GM23338 (cell line): ENCODE measurements around the gene SDHAF2. TPM values are rescaled to one million over a fixed set of nuclear protein-coding genes. Genes with fewer than 3 reads are reported as not detected.

Experiments used
- EZH2 ChIP-seq: fragments of 200-600 bp; sonication (generic); IDR thresholded peaks from one replicate; pipeline ENCODE4 v1.8.0; 2017; ENCODE audit warnings: antibody characterized with exemption, mild to moderate bottlenecking, low read depth; ENCODE audit not compliant: unreplicated experiment
- JUNB ChIP-seq: IDR thresholded peaks from one replicate; pipeline ENCODE4 v1.6.1; 2016; ENCODE audit warnings: antibody characterized with exemption; ENCODE audit not compliant: unreplicated experiment
- NANOG ChIP-seq: IDR thresholded peaks from 2 replicates; pipeline ENCODE4 v1.6.1; 2016; ENCODE audit warnings: antibody characterized with exemption, borderline replicate concordance
- REST ChIP-seq: IDR thresholded peaks from one replicate; pipeline ENCODE4 v1.6.1; 2018; ENCODE audit warnings: antibody characterized with exemption; ENCODE audit not compliant: unreplicated experiment
- STAT1 ChIP-seq: IDR thresholded peaks from one replicate; pipeline ENCODE4 v1.6.1; 2016; ENCODE audit warnings: antibody characterized with exemption; ENCODE audit not compliant: unreplicated experiment
- ZNF114 ChIP-seq: fragments of 250-450 bp; sonication (Bioruptor Pico); IDR thresholded peaks from 2 replicates; pipeline ENCODE4 v1.5.0; 2020; ENCODE audit warnings: mild to moderate bottlenecking, moderate library complexity
- ZNF331 ChIP-seq: fragments of 250-450 bp; sonication (Bioruptor Pico); IDR thresholded peaks from 2 replicates; pipeline ENCODE4 v1.5.0; 2020; ENCODE audit warnings: low read depth, mild to moderate bottlenecking, moderate library complexity
- polyA plus RNA-seq: library from polyadenylated mRNA; unstranded; fragments of >200 nt; fragmentation: Nextera tagmentation; extraction: Ambion mirVana; gene quantifications from 2 replicates; pipeline ENCODE4 v1.2.1, GENCODE V29; 2016
- total RNA-seq: library from RNA; depleted of rRNA; stranded (reverse); fragments of >200 nt; shearing (Covaris generic); gene quantifications from 2 replicates; pipeline ENCODE4 v1.2.3, GENCODE V29; 2014
- TF ChIP-seq, protein P1 (sequence below): fragments of 250-450 bp; sonication (Bioruptor Pico); IDR thresholded peaks from 2 replicates; pipeline ENCODE4 v1.5.0; 2020; ENCODE audit warnings: mild to moderate bottlenecking, moderate library complexity

Gene SDHAF2
- total and polyA plus RNA-seq, 2 experiments from 2014 or later: 53.8 to 57.0 TPM

- TF ChIP-seq, protein P1, sequence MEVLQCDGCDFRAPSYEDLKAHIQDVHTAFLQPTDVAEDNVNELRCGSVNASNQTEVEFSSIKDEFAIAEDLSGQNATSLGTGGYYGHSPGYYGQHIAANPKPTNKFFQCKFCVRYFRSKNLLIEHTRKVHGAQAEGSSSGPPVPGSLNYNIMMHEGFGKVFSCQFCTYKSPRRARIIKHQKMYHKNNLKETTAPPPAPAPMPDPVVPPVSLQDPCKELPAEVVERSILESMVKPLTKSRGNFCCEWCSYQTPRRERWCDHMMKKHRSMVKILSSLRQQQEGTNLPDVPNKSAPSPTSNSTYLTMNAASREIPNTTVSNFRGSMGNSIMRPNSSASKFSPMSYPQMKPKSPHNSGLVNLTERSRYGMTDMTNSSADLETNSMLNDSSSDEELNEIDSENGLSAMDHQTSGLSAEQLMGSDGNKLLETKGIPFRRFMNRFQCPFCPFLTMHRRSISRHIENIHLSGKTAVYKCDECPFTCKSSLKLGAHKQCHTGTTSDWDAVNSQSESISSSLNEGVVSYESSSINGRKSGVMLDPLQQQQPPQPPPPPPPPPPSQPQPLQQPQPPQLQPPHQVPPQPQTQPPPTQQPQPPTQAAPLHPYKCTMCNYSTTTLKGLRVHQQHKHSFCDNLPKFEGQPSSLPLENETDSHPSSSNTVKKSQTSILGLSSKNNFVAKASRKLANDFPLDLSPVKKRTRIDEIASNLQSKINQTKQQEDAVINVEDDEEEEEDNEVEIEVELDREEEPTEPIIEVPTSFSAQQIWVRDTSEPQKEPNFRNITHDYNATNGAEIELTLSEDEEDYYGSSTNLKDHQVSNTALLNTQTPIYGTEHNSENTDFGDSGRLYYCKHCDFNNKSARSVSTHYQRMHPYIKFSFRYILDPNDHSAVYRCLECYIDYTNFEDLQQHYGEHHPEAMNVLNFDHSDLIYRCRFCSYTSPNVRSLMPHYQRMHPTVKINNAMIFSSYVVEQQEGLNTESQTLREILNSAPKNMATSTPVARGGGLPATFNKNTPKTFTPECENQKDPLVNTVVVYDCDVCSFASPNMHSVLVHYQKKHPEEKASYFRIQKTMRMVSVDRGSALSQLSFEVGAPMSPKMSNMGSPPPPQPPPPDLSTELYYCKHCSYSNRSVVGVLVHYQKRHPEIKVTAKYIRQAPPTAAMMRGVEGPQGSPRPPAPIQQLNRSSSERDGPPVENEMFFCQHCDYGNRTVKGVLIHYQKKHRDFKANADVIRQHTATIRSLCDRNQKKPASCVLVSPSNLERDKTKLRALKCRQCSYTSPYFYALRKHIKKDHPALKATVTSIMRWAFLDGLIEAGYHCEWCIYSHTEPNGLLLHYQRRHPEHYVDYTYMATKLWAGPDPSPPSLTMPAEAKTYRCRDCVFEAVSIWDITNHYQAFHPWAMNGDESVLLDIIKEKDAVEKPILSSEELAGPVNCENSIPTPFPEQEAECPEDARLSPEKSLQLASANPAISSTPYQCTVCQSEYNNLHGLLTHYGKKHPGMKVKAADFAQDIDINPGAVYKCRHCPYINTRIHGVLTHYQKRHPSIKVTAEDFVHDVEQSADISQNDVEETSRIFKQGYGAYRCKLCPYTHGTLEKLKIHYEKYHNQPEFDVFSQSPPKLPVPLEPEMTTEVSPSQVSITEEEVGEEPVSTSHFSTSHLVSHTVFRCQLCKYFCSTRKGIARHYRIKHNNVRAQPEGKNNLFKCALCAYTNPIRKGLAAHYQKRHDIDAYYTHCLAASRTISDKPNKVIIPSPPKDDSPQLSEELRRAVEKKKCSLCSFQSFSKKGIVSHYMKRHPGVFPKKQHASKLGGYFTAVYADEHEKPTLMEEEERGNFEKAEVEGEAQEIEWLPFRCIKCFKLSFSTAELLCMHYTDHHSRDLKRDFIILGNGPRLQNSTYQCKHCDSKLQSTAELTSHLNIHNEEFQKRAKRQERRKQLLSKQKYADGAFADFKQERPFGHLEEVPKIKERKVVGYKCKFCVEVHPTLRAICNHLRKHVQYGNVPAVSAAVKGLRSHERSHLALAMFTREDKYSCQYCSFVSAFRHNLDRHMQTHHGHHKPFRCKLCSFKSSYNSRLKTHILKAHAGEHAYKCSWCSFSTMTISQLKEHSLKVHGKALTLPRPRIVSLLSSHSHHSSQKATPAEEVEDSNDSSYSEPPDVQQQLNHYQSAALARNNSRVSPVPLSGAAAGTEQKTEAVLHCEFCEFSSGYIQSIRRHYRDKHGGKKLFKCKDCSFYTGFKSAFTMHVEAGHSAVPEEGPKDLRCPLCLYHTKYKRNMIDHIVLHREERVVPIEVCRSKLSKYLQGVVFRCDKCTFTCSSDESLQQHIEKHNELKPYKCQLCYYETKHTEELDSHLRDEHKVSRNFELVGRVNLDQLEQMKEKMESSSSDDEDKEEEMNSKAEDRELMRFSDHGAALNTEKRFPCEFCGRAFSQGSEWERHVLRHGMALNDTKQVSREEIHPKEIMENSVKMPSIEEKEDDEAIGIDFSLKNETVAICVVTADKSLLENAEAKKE (CRISPR knock-in tag): no peak
- no peak for TF ChIP-seq EZH2
- TF ChIP-seq REST: no peak
- TF ChIP-seq STAT1: no peak
- TF ChIP-seq ZNF114 (CRISPR knock-in tag): no peak
- no peak for TF ChIP-seq JUNB
- TF ChIP-seq ZNF331 (CRISPR knock-in tag): no peak
- TF ChIP-seq NANOG: no peak
Measured at GRCh38 chr11:61476371-61476770, 46.4 kb downstream of the SDHAF2 start (continued).
